ENCODE measurements around the gene WDR70.

- TF ChIP-seq YY1 (IDR thresholded peaks at IDR 0.05; ENCODE audit: low read depth) (no peak), CTCF (IDR thresholded peaks at IDR 0.05) (no peak), TAF1 (IDR thresholded peaks at IDR 0.05; ENCODE audit: borderline replicate concordance, low read depth, low read length) (no peak), MEF2A (IDR thresholded peaks at IDR 0.05; ENCODE audit: borderline replicate concordance, low read depth) (no peak), TEAD4 (IDR thresholded peaks at IDR 0.05; ENCODE audit: borderline replicate concordance, insufficient read depth) (no peak), MAX (IDR thresholded peaks at IDR 0.05; ENCODE audit: low read depth) (no peak)
Measured at GRCh38 chr5:37730896-37731455, 351.9 kb downstream of the WDR70 start.
